ENCODE measurements around the gene MATK.

DNA sequence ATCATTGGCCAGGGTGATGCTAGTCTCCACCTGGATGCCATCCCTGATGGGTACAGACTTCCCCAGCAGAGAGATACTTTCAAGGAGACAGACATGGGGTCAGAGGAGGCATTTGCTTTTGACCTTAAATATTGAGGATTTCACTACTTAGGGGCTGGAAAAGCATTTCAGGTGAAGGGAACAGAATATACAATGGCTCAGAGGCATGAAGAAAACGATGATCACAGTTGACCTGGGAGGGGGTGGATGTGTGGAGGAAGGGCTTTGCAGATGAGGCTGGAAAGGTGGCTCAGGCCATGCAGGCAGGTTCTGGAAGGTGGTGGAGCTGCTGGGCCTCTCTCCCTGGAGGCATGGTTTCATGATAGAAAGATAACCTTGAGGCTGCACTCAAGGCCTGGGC lies 3.9 kb downstream of the MATK start:
- TF ChIP-seq, protein P1, sequence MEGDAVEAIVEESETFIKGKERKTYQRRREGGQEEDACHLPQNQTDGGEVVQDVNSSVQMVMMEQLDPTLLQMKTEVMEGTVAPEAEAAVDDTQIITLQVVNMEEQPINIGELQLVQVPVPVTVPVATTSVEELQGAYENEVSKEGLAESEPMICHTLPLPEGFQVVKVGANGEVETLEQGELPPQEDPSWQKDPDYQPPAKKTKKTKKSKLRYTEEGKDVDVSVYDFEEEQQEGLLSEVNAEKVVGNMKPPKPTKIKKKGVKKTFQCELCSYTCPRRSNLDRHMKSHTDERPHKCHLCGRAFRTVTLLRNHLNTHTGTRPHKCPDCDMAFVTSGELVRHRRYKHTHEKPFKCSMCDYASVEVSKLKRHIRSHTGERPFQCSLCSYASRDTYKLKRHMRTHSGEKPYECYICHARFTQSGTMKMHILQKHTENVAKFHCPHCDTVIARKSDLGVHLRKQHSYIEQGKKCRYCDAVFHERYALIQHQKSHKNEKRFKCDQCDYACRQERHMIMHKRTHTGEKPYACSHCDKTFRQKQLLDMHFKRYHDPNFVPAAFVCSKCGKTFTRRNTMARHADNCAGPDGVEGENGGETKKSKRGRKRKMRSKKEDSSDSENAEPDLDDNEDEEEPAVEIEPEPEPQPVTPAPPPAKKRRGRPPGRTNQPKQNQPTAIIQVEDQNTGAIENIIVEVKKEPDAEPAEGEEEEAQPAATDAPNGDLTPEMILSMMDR (IDR thresholded peaks at IDR 0.05), result no peak
- no peak for TF ChIP-seq POLR2A (IDR thresholded peaks at IDR 0.05)
